Cerebellar nuclear complex (tissue), 1 donor: Measurements from ENCODE around the gene PHC2.
"Not testable (repeated sequence)": the region's sequence is repeated elsewhere in the genome, so short reads cannot be mapped to it uniquely, and the experiment has no call there.

Experiments used
- DNase-seq, 2 experiments: peaks; one replicate each; lab custom pipeline; 2025; lab: John Stamatoyannopoulos, UW

The PHC2 gene

GRCh38 chr1:33292726-33293340 lies 138.1 kb downstream of the PHC2 start:
- DNase-seq: no peak

DNA sequence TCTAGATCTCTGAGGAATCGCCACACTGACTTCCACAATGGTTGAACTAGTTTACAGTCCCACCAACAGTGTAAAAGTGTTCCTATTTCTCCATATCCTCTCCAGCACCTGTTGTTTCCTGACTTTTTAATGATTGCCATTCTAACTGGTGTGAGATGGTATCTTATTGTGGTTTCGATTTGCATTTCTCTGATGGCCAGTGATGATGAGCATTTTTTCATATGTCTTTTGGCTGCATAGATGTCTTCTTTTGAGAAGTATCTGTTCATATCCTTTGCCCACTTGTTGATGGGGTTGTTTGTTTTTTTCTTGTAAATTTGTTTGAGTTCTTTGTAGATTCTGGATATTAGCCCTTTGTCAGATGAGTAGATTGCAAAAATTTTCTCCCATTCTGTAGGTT lies 140.3 kb downstream of the PHC2 start:
- DNase-seq: not testable (repeated sequence)

- peak in 1 of 2 experiments; percentile 13 for DNase-seq
Observed at GRCh38 chr1:33289858-33290154, 141.1 kb downstream of the PHC2 start.

- DNase-seq: no peak
Observed at GRCh38 chr1:33288976-33289857, 141.7 kb downstream of the PHC2 start.

GRCh38 chr1:33287317-33287716 lies 143.6 kb downstream of the PHC2 start:
- no peak for DNase-seq

DNA sequence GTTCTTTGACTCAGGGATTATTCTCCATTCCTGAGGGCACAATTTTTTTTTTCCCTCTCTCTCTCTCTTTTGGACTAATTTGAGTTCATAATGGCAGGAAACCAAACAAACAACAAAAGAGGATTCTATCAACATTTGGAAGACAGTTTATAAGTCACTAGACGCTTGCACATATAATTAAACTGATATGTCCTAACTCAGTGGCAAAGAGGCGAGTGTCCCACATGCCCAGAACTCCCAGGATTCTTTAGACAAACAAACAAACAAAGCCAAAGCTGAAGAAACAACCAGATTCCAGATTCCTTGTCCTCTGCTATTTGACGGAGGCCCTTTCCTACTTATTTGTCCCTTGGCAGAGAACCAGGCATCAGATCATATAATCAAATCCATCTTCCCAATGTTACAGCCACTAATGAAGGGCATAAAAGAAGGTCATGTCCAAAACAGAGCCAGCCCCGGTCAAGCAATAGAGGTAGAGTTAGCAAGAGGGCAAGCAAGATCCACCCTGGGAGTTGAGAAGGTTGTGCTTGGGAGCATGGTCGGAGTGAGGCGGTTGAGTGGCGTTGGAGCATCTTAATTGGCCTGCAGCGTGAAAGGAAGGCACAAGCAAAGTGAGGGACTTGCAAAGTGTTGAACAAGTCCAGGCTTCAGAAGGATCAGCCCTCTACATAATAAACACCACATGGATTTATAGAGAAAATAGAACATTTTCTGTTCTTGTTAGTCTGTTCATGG lies 144.3 kb downstream of the PHC2 start:
- no peak for DNase-seq

GRCh38 chr1:33284049-33284448 lies 146.8 kb downstream of the PHC2 start:
- DNase-seq: no peak

GRCh38 chr1:33282791-33283190 lies 148.1 kb downstream of the PHC2 start:
- no peak for DNase-seq

- no peak for DNase-seq
Observed at GRCh38 chr1:33281554-33282303, 149.2 kb downstream of the PHC2 start.

GRCh38 chr1:33280091-33280661 lies 150.7 kb downstream of the PHC2 start:
- no peak for DNase-seq

- DNase-seq: no peak
Observed at GRCh38 chr1:33277488-33278084, 153.3 kb downstream of the PHC2 start.

GRCh38 chr1:33276573-33277298 lies 154.2 kb downstream of the PHC2 start:
- DNase-seq: no peak

- DNase-seq: no peak
Observed at GRCh38 chr1:33275706-33276572, 155.0 kb downstream of the PHC2 start.

DNA sequence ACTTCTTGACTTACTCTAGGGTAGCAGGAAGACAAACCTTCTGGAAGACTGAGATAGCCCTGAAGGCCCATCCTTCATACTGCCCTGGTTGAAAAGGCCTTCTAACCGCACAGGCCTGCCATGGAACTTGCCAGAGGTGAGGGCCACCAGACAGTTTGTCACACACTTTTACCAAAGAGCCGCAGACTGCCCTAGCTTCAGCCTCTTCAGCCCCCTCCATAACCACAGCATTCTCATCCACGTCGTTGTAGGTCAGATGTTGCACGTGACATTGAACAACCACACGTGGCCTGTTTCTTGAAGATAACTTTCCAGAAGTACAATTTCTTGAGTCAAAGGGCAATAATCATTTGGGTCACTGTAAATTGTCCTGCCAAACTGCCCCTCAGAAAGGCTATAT lies 155.7 kb downstream of the PHC2 start:
- DNase-seq: no peak

GRCh38 chr1:33274446-33274845 lies 156.4 kb downstream of the PHC2 start:
- no peak for DNase-seq

DNA sequence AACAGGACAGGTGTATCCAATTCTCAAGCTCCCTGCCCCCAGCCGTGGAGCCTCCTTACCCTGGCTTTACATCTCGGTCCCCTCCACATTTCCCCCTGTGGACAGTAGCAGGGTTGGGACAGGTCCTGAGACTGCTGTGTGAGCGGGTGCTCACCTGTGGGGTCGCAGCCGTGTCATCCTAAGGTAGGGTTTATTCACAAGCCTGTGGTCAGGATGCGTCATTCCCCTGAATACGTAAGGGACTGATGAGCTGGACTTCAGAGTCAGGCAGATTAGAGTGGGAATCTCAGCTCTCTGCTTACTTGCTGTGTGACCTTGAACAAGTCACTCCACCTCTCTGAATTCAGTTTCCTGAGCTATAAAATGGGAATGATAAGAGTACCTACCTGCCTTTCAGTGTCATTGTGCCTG lies 156.9 kb downstream of the PHC2 start:
- DNase-seq: no peak
